Mucosa of descending colon (tissue), 3 donors: ENCODE data around the gene WDR59. TPM values are rescaled to one million over a fixed set of nuclear protein-coding genes. Genes with fewer than 3 reads are reported as not detected.

Experiments used
- ATAC-seq: fragments of 200-7000 bp; cut with Tn5 transposase; one replicate; pipeline ENCODE4 v1.9.1; 2020; ENCODE audit warnings: mild to moderate bottlenecking, moderate library complexity
- DNase-seq, 3 donors: peaks; one replicate each; pipeline ENCODE4 v3.0.0-alpha.2; 2020
- H3K36me3 ChIP-seq: fragments of 200-600 bp; one replicate; pipeline ENCODE4 v1.8.0; 2021; ENCODE audit warnings: low read depth, mild to moderate bottlenecking
- H3K4me1 ChIP-seq: fragments of 200-600 bp; one replicate; pipeline ENCODE4 v1.8.0; 2021; ENCODE audit warnings: low read depth, mild to moderate bottlenecking
- H3K4me3 ChIP-seq: fragments of 200-600 bp; one replicate; pipeline ENCODE4 v1.8.0; 2021; ENCODE audit warnings: mild to moderate bottlenecking
- H3K9me3 ChIP-seq: fragments of 200-600 bp; one replicate; pipeline ENCODE4 v1.8.0; 2021; ENCODE audit warnings: mild to moderate bottlenecking
- intact Hi-C, 2 donors: fragments of 100-400 bp; cut with DNase I in 1 of 2; cut with micrococcal nuclease in 1 of 2; formaldehyde crosslinking; loops; one replicate each; pipeline versions ENCODE4 v1.11.0 to v1.11.1; 2022; cut with DNase I, micrococcal nuclease
- total RNA-seq, 3 donors: library from RNA; stranded (reverse); fragmentation: NEBNext Ultra II Directional in 2 of 3; extraction: Animal tissue kit (Norgen Biotek cat#: 25700) in 2 of 3; gene quantifications; one replicate each; pipeline versions ENCODE4 v1.2.1 to v1.2.4, GENCODE V29; 2021 to 2023
- TF ChIP-seq, protein P1 (sequence below): fragments of 200-600 bp; IDR thresholded peaks from one replicate; pipeline ENCODE4 v1.8.0; 2022; ENCODE audit warnings: antibody characterized with exemption, mild to moderate bottlenecking
- donor health status: DM: no; HTN: no; CAD: no; lungs with moderate emphysema.
- donor health status: DM: no; HTN: no; CAD: no.
- donor health status: DM: no; HTN: yes; CAD: no.

WDR59 gene
- total RNA-seq, 3 donors from 2014 or later = 47.3 to 74.9 (median 70.1) TPM

DNA sequence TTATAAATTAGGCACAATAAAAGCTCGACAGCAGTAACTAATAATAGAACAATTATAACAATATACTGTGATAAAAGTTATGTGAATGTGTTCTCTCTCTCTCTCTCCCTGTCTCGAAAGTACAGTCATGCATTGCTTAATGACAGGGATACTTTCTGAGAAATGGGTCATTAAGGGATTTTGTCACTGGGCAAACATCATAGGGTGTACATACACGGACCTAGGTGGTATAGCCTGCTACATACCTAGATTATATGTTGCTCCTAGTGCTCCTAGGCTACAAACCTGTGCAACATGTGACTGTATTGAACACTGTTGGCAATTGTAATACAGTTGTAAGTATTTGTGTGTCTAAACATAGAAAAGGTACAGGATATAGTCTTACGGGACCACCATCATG is 20.8 kb upstream of the WDR59 start:
- TF ChIP-seq, protein P1, sequence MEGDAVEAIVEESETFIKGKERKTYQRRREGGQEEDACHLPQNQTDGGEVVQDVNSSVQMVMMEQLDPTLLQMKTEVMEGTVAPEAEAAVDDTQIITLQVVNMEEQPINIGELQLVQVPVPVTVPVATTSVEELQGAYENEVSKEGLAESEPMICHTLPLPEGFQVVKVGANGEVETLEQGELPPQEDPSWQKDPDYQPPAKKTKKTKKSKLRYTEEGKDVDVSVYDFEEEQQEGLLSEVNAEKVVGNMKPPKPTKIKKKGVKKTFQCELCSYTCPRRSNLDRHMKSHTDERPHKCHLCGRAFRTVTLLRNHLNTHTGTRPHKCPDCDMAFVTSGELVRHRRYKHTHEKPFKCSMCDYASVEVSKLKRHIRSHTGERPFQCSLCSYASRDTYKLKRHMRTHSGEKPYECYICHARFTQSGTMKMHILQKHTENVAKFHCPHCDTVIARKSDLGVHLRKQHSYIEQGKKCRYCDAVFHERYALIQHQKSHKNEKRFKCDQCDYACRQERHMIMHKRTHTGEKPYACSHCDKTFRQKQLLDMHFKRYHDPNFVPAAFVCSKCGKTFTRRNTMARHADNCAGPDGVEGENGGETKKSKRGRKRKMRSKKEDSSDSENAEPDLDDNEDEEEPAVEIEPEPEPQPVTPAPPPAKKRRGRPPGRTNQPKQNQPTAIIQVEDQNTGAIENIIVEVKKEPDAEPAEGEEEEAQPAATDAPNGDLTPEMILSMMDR = no peak

DNA sequence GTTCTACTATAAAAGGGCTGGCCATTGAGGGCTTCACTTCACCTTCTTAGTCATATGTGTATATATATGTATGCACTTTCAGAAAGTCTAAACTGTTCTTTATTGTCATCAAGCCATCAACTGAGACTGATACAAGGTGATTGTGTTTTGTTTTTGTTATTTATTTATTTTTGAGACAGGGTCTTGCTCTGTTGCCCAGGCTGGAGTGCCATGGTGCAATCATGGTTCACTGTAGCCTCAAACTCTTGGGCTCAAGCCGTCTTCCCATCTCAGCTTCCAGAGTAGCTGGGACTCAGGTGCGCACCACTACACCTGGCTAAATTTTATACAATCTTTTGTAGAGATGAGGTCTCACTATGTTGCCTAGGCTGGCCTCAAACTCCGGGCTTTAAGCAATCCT is 19.5 kb upstream of the WDR59 start:
- H3K4me3 ChIP-seq = no peak overlapping the region
- peaks cover 11% of the 10 kb centered on the region for H3K4me1 ChIP-seq
- H3K36me3 ChIP-seq = no peaks in the 10 kb centered on the region
- intact Hi-C loops = no loop called here
- no peaks in the 10 kb centered on the region for H3K9me3 ChIP-seq
- DNase-seq = no peak
- TF ChIP-seq, protein P1 = no peak
- no peak for ATAC-seq

More for the DNA sequence above, 20.8 kb upstream of the WDR59 start:
- intact Hi-C loops = loop anchor here in 1 of 2 donors (5.0 kb wide), 1 partner anchor 97 kb away; no protein-coding TSS in a partner anchor
- no peak overlapping the region for H3K4me3 ChIP-seq
- ATAC-seq (no peak), DNase-seq (no peak)
- no peaks in the 10 kb centered on the region for H3K9me3 ChIP-seq
- peaks cover 3% of the 10 kb centered on the region for H3K4me1 ChIP-seq
- no peaks in the 10 kb centered on the region for H3K36me3 ChIP-seq

DNA sequence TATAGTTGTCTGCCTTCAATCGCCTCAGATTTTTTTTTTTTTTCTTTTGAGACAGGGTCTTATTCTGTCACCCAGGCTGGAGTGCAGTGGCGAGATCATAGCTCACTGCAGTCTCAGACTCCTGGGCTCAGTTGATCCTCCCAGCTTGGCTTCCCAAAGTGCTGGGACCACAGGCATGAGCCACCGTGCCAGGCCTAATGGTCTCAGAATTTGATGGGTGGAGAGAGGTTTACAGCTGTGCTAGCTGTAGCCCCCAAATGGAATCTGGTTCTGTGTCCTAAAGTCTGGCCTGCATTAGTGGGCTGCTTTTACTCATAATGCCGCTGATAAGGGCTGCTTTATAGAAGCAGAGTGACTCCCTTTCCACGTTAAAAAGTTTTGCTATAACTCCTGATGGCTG is 19.0 kb upstream of the WDR59 start:
- Histone ChIP-seq H3K4me3 (no peak overlapping the region), H3K9me3 (no peaks in the 10 kb centered on the region), H3K36me3 (no peaks in the 10 kb centered on the region), H3K4me1 (peaks cover 11% of the 10 kb centered on the region)
- ATAC-seq = no peak
- TF ChIP-seq, protein P1 = no peak
- no peak for DNase-seq
- intact Hi-C loops = no loop called here

DNA sequence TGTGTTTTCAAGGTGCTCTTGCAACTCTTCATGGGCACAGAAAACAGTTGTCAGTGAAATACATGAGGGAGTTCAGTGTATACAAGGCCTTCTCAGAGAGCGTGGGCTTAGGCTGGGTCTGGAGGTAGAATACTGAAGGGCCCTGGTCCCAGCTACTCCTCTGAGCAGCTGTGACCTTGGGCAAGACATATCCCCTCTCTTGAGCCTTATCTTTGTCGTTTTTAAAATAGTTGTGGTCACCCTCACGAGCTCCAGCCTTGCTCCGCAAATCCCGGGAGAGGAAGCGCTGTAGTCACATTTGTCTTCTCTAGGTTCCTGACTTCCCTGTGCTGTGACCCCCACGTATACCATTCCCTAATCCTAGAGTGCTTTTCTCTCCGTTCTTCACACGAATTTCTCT is 17.6 kb upstream of the WDR59 start:
- no peak for ATAC-seq
- DNase-seq = no peak
- H3K4me3 ChIP-seq = no peak overlapping the region
- no peaks in the 10 kb centered on the region for H3K9me3 ChIP-seq
- no peaks in the 10 kb centered on the region for H3K36me3 ChIP-seq
- intact Hi-C loops = no loop called here
- TF ChIP-seq, protein P1 = no peak
- H3K4me1 ChIP-seq = peaks cover 11% of the 10 kb centered on the region

DNA sequence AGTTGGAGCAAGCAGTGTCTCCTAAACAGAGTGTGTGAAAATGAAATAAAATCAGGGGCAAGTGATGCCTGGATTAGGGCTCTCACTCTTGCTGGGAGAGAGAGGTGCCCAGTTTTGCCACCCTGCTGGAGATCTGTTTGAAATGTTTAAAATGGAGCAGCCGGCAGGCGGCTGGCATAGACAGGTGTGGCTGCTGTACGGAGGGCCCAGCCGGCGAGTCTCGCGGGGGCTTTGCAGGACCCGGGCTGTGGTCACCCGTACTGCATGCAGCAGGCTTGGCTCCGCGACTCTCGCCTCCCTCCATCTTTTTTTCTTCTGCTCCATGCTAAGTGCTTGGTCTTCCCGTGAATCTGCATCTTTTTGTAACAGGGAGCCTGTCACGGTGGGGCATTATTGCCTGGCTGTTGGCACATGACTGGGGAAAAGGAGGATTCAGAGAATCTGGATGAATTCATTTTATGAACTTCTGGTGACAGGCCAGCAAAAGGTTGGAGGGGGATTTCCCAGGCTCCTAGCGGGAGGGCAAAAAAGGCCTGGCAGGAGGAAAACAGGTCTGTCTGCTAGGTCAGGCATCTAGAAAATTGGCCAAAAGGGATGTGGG is 15.7 kb upstream of the WDR59 start:
- DNase-seq (peak; percentile 23 to 55 (median 37)), ATAC-seq (no peak)
- Histone ChIP-seq H3K36me3 (no peaks in the 10 kb centered on the region), H3K4me3 (no peak overlapping the region), H3K4me1 (peaks cover 11% of the 10 kb centered on the region), H3K9me3 (no peaks in the 10 kb centered on the region)
- intact Hi-C loops = no loop called here
- TF ChIP-seq, protein P1 = no peak
